ENCODE results near the gene MAPK11.

The MAPK11 gene

DNA sequence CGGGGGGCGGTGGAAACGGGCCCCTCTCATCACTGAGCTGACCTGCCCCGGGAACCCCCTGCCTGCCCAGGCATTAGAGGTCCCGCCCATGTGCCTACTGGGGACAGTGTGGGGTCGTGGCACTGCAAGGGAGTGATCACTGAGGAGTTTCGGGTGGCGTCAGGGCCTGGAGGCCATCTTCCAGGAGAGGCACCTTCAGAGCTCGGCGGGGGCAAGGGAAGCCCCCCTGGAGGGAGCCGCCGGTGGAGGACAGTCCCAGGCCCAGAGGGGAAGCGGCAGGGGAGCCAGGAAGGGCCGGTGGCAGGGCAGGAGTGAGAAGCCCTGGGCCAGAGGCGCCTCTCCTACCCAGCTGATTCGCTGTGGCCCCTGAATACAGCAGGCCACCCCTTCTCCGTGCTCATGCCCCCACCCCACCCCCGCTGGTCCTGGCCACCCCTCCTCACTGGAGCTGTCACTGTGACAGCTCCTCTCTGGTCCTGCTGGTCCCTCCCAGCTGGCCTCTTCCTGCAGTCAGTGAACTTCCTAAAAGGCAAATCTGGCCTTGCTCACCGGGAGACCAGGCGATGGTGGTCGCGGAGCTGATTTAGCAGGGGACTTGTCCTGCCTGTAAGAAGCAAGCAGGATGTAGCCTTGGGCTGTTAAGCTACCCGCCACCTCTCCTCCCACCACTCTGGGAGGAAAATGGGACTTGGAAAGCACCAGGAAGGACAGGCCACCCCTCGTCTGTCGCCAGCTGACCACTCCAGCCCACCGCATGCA, 2.0 kb upstream of the MAPK11 start:
- no peak overlapping the region for H3K4me2 ChIP-seq (ENCODE audit: low read length)

DNA sequence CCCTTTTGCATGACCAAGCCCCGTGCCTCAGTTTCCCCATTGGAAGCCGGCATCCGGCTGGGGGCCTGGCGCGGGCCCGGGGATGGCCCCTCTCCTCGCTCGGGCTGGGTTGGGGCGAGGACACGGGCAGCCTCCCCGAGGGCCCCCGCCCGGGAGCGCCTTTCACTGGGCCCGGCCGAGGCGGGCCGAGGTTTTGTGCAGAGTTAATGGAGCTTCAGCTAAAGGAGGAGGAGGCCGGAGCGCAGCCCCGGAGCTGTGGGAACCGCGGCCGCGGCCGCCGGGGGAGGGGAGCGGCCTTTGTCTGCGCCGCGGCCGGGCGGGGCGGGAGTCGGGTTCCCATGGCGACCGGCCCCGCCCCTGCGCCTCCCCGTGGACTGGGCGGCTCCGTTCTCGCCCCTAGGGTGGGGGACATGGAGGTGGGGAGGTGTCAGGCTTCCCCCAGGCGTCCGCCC, 1.4 kb upstream of the MAPK11 start:
- no peak overlapping the region for H2BK5ac ChIP-seq (ENCODE audit: low read length)
- H3K23ac ChIP-seq (ENCODE audit: low read length): no peak overlapping the region
- DNase-seq: peak; percentile 77
- no peak overlapping the region for H2BK15ac ChIP-seq (replicated peaks; ENCODE audit: low read depth)
- H3K4me1 ChIP-seq (ENCODE audit: control insufficient read depth, low read depth, low read length): no peaks in the 10 kb centered on the region
- H3K79me1 ChIP-seq (ENCODE audit: low read length): no peaks in the 10 kb centered on the region
- no peaks in the 10 kb centered on the region for H3K36me3 ChIP-seq (ENCODE audit: control insufficient read depth, insufficient read depth, low read length)
- peaks cover 5% of the 10 kb centered on the region for H3K27me3 ChIP-seq (ENCODE audit: insufficient read depth, low read length, poor library complexity)
- H3K56ac ChIP-seq (ENCODE audit: low read length): no peak overlapping the region
- H4K8ac ChIP-seq (ENCODE audit: low read depth, low read length): no peak overlapping the region
- H3K79me2 ChIP-seq (ENCODE audit: control insufficient read depth, insufficient read depth, low read length): no peaks in the 10 kb centered on the region
- H3K4me3 ChIP-seq (ENCODE audit: low read length): no peak overlapping the region
- H3K4ac ChIP-seq (ENCODE audit: low read depth, low read length): no peak overlapping the region
- H3K9ac ChIP-seq (ENCODE audit: low read length): no peak overlapping the region
- no peak overlapping the region for H3K18ac ChIP-seq (ENCODE audit: low read length)
- no CpG with 5 or more reads among the region's 45 CpGs for WGBS (ENCODE audit: extremely low coverage, insufficient coverage, low lambda C conversion rate)
- no peak overlapping the region for H4K5ac ChIP-seq (ENCODE audit: low read length)
- H2BK120ac ChIP-seq (ENCODE audit: low read depth, low read length): no peak overlapping the region
- H3K27ac ChIP-seq (ENCODE audit: low read depth, low read length): no peak overlapping the region
- peak overlapping the region; percentile 31 for H3K4me2 ChIP-seq (ENCODE audit: low read length)
- H2AK5ac ChIP-seq (ENCODE audit: low read length): no peak overlapping the region

More for the DNA sequence above, 2.0 kb upstream of the MAPK11 start:
- Histone ChIP-seq H2BK5ac (ENCODE audit: low read length) (no peak overlapping the region), H3K27me3 (ENCODE audit: insufficient read depth, low read length, poor library complexity) (peaks cover 5% of the 10 kb centered on the region), H3K9ac (ENCODE audit: low read length) (no peak overlapping the region), H3K56ac (ENCODE audit: low read length) (peak overlapping the region; percentile 11), H2BK120ac (ENCODE audit: low read depth, low read length) (no peak overlapping the region), H4K8ac (ENCODE audit: low read depth, low read length) (no peak overlapping the region), H3K23ac (ENCODE audit: low read length) (no peak overlapping the region), H3K79me2 (ENCODE audit: control insufficient read depth, insufficient read depth, low read length) (no peaks in the 10 kb centered on the region), H2BK15ac (replicated peaks; ENCODE audit: low read depth) (no peak overlapping the region), H4K5ac (ENCODE audit: low read length) (no peak overlapping the region), H3K27ac (ENCODE audit: low read depth, low read length) (no peak overlapping the region), H3K4ac (ENCODE audit: low read depth, low read length) (no peak overlapping the region), H2AK5ac (ENCODE audit: low read length) (no peak overlapping the region), H3K4me1 (ENCODE audit: control insufficient read depth, low read depth, low read length) (no peaks in the 10 kb centered on the region), H3K4me3 (ENCODE audit: low read length) (no peak overlapping the region), H3K79me1 (ENCODE audit: low read length) (no peaks in the 10 kb centered on the region), H3K36me3 (ENCODE audit: control insufficient read depth, insufficient read depth, low read length) (no peaks in the 10 kb centered on the region), H3K18ac (ENCODE audit: low read length) (no peak overlapping the region)
- no CpG with 5 or more reads among the region's 26 CpGs for WGBS (ENCODE audit: extremely low coverage, insufficient coverage, low lambda C conversion rate)
- peak; percentile 52 for DNase-seq

DNA sequence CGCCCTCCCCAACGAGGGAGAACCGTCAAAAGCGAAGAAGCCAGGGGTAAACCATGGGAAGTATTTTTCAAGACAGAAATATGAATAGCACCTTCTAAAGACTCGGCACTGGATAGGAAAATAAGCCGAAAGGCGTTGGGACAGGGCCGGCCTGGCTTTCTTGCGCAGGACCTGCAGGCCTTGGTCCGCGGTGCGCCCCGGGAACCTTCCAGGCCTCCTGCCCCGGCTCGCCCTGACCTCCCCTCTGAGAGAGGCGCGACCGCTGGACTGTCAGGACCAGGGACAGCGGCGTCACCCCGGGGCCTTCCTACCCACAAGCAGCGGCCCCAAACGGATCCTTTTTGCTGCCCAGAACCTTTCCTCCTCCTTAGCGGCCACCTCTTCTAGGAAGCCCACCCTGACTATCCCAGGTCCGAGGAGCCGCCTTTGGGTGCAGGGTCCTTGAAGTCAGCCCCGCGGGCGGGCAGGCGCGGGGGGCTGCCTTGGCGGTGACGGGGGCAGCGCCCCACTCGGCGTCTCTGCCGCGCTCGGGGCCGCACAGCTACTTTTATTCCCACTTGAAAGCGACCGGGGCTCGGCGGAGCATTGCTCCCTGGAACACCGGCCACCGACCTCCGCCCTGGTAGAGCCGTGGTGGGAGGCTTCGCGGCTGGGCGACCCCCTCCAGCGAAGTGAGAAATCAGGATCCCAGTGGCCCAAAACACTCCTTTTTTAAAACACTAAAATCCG, 650 bp upstream of the MAPK11 start:
- no peak overlapping the region for H4K5ac ChIP-seq (ENCODE audit: low read length)
- peak overlapping the region; percentile 21 for H3K4me2 ChIP-seq (ENCODE audit: low read length)
- H3K79me2 ChIP-seq (ENCODE audit: control insufficient read depth, insufficient read depth, low read length): no peaks in the 10 kb centered on the region
- no peaks in the 10 kb centered on the region for H3K4me1 ChIP-seq (ENCODE audit: control insufficient read depth, low read depth, low read length)
- no peak overlapping the region for H3K27ac ChIP-seq (ENCODE audit: low read depth, low read length)
- H3K4ac ChIP-seq (ENCODE audit: low read depth, low read length): no peak overlapping the region
- no peak overlapping the region for H3K4me3 ChIP-seq (ENCODE audit: low read length)
- H2BK15ac ChIP-seq (replicated peaks; ENCODE audit: low read depth): no peak overlapping the region
- no peak overlapping the region for H2AK5ac ChIP-seq (ENCODE audit: low read length)
- peaks cover 5% of the 10 kb centered on the region for H3K27me3 ChIP-seq (ENCODE audit: insufficient read depth, low read length, poor library complexity)
- H3K79me1 ChIP-seq (ENCODE audit: low read length): no peaks in the 10 kb centered on the region
- H3K36me3 ChIP-seq (ENCODE audit: control insufficient read depth, insufficient read depth, low read length): no peaks in the 10 kb centered on the region
- no peak overlapping the region for H4K8ac ChIP-seq (ENCODE audit: low read depth, low read length)
- H3K9ac ChIP-seq (ENCODE audit: low read length): no peak overlapping the region
- H2BK5ac ChIP-seq (ENCODE audit: low read length): no peak overlapping the region
- no peak overlapping the region for H3K23ac ChIP-seq (ENCODE audit: low read length)
- no peak overlapping the region for H2BK120ac ChIP-seq (ENCODE audit: low read depth, low read length)
- WGBS (ENCODE audit: extremely low coverage, insufficient coverage, low lambda C conversion rate): no CpG with 5 or more reads among the region's 53 CpGs
- peak; percentile 73 for DNase-seq
- no peak overlapping the region for H3K56ac ChIP-seq (ENCODE audit: low read length)
- H3K18ac ChIP-seq (ENCODE audit: low read length): no peak overlapping the region

DNA sequence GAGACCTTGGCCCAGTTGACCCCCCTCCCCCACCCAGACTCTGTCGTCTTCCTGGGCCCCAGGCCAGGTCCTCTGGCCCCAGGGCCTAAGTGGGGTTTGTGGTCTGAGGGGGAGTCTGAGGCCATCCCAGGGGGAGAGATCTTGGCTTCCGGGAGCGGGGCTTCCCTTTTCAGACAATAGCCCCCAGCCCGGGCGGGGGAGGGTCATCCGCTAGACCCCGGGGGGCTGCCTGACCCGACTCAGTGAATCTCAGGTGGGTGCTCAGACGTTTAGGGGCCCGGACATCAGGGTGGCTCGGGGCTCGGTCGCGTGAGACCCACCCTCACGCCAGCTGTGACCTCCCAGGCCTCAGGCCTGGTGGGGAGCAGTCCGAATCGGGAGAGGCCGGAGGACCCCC, 609 bp downstream of the MAPK11 start:
- H2BK120ac ChIP-seq (ENCODE audit: low read depth, low read length): no peak overlapping the region
- H2BK5ac ChIP-seq (ENCODE audit: low read length): no peak overlapping the region
- DNase-seq: no peak
- H3K4me1 ChIP-seq (ENCODE audit: control insufficient read depth, low read depth, low read length): no peaks in the 10 kb centered on the region
- H3K27me3 ChIP-seq (ENCODE audit: insufficient read depth, low read length, poor library complexity): peaks cover 5% of the 10 kb centered on the region
- no peaks in the 10 kb centered on the region for H3K79me1 ChIP-seq (ENCODE audit: low read length)
- no peak overlapping the region for H3K23ac ChIP-seq (ENCODE audit: low read length)
- no peak overlapping the region for H3K4me2 ChIP-seq (ENCODE audit: low read length)
- H3K79me2 ChIP-seq (ENCODE audit: control insufficient read depth, insufficient read depth, low read length): no peaks in the 10 kb centered on the region
- no peaks in the 10 kb centered on the region for H3K36me3 ChIP-seq (ENCODE audit: control insufficient read depth, insufficient read depth, low read length)
- no peak overlapping the region for H3K9ac ChIP-seq (ENCODE audit: low read length)
- no peak overlapping the region for H3K56ac ChIP-seq (ENCODE audit: low read length)
- no peak overlapping the region for H4K8ac ChIP-seq (ENCODE audit: low read depth, low read length)
- no CpG with 5 or more reads among the region's 18 CpGs for WGBS (ENCODE audit: extremely low coverage, insufficient coverage, low lambda C conversion rate)
- no peak overlapping the region for H3K18ac ChIP-seq (ENCODE audit: low read length)
- H3K4ac ChIP-seq (ENCODE audit: low read depth, low read length): no peak overlapping the region
- no peak overlapping the region for H2BK15ac ChIP-seq (replicated peaks; ENCODE audit: low read depth)
- H3K4me3 ChIP-seq (ENCODE audit: low read length): no peak overlapping the region
- no peak overlapping the region for H3K27ac ChIP-seq (ENCODE audit: low read depth, low read length)
- H2AK5ac ChIP-seq (ENCODE audit: low read length): no peak overlapping the region
- no peak overlapping the region for H4K5ac ChIP-seq (ENCODE audit: low read length)

DNA sequence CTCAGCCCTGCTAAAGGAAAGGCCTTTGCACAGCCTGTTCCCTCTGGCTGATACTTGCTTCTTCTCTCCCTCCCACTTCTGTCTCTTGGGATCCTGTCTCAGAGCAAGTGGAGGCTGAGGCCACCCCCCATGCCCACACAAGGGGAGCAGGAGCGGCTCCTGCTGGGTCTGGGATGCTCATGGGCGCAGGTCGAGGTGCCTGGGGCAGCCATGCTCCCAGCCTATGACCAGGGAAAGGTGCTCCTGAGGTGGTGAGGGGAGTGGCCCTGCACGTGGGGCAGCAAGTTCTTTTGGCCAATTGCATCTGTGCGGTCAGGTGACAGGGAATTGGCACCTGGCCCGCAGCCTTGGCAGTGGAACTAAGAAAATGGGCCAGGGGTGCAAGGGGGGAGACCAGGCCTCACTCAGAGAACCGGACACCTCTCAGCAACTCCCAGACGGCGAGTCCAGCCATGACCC, 1.5 kb downstream of the MAPK11 start:
- no peak overlapping the region for H3K4me3 ChIP-seq (ENCODE audit: low read length)

More for the DNA sequence above, 1.5 kb downstream of the MAPK11 start:
- no peak overlapping the region for H3K4me2 ChIP-seq (ENCODE audit: low read length)
- no peak overlapping the region for H2BK15ac ChIP-seq (replicated peaks; ENCODE audit: low read depth)
- no peak overlapping the region for H4K5ac ChIP-seq (ENCODE audit: low read length)
- WGBS (ENCODE audit: extremely low coverage, insufficient coverage, low lambda C conversion rate): no CpG with 5 or more reads among the region's 9 CpGs
- H3K79me1 ChIP-seq (ENCODE audit: low read length): no peaks in the 10 kb centered on the region
- no peaks in the 10 kb centered on the region for H3K4me1 ChIP-seq (ENCODE audit: control insufficient read depth, low read depth, low read length)
- H4K8ac ChIP-seq (ENCODE audit: low read depth, low read length): no peak overlapping the region
- H3K36me3 ChIP-seq (ENCODE audit: control insufficient read depth, insufficient read depth, low read length): no peaks in the 10 kb centered on the region
- no peak overlapping the region for H3K18ac ChIP-seq (ENCODE audit: low read length)
- no peak overlapping the region for H2BK5ac ChIP-seq (ENCODE audit: low read length)
- no peak overlapping the region for H3K56ac ChIP-seq (ENCODE audit: low read length)
- no peak overlapping the region for H3K4ac ChIP-seq (ENCODE audit: low read depth, low read length)
- H2AK5ac ChIP-seq (ENCODE audit: low read length): no peak overlapping the region
- no peak overlapping the region for H2BK120ac ChIP-seq (ENCODE audit: low read depth, low read length)
- peaks cover 5% of the 10 kb centered on the region for H3K27me3 ChIP-seq (ENCODE audit: insufficient read depth, low read length, poor library complexity)
- no peak overlapping the region for H3K23ac ChIP-seq (ENCODE audit: low read length)
- no peak for DNase-seq
- no peak overlapping the region for H3K9ac ChIP-seq (ENCODE audit: low read length)
- no peak overlapping the region for H3K27ac ChIP-seq (ENCODE audit: low read depth, low read length)
- H3K79me2 ChIP-seq (ENCODE audit: control insufficient read depth, insufficient read depth, low read length): no peaks in the 10 kb centered on the region
